Neural cell (in vitro differentiated cells): ENCODE measurements around the gene KLF13. TPM values are rescaled to one million over a fixed set of nuclear protein-coding genes. Genes with fewer than 3 reads are reported as not detected.

ENCODE experiments used
- H2AFZ ChIP-seq: fragments of 200-600, 300-800 bp; sonication (generic), shearing (Covaris generic); 2 replicates; pipeline ENCODE4 v1.6.0; 2014; ENCODE audit warnings: low read depth, mild to moderate bottlenecking, antibody characterized with exemption, low read length, moderate library complexity
- H3F3A ChIP-seq: fragments of 200-600 bp; shearing (Covaris generic); 2 replicates; pipeline ENCODE4 v1.6.1; 2016; ENCODE audit warnings: mild to moderate bottlenecking, moderate library complexity, mixed read lengths, antibody characterized with exemption, low read length; ENCODE audit not compliant: insufficient read depth, poor library complexity, severe bottlenecking
- H3K27ac ChIP-seq: fragments of 200-600, 300-800 bp; sonication (generic), shearing (Covaris generic); 2 replicates; pipeline ENCODE4 v1.5.1; 2014; ENCODE audit warnings: mild to moderate bottlenecking, low read length, moderate library complexity
- H3K27me3 ChIP-seq: fragments of 300-800, 200-600 bp; sonication (generic), shearing (Covaris generic); 2 replicates; pipeline ENCODE4 v1.6.0; 2014; ENCODE audit warnings: mild to moderate bottlenecking, low read depth, low read length, moderate library complexity; ENCODE audit not compliant: insufficient read depth
- H3K36me3 ChIP-seq: fragments of 300-800, 200-600 bp; sonication (generic), shearing (Covaris generic); 2 replicates; pipeline ENCODE4 v1.5.1; 2014; ENCODE audit warnings: mild to moderate bottlenecking, antibody characterized with exemption, low read length, moderate library complexity; ENCODE audit not compliant: insufficient read depth
- H3K4me2 ChIP-seq: fragments of 300-800, 200-600 bp; sonication (generic), shearing (Covaris generic); 2 replicates; pipeline ENCODE4 v1.6.0; 2014; ENCODE audit warnings: mild to moderate bottlenecking, low read length
- H3K4me3 ChIP-seq: fragments of 300-800, 200-600 bp; sonication (generic), shearing (Covaris generic); 2 replicates; pipeline ENCODE4 v1.5.1; 2014; ENCODE audit warnings: mild to moderate bottlenecking, low read length, moderate library complexity
- H3K79me2 ChIP-seq: fragments of 200-600 bp; shearing (Covaris generic); replicated peaks from 2 replicates; pipeline ENCODE4 v1.6.0; 2014; ENCODE audit warnings: mild to moderate bottlenecking, low read length, moderate library complexity; ENCODE audit not compliant: insufficient read depth
- H3K9ac ChIP-seq: fragments of 300-800, 200-600 bp; sonication (generic), shearing (Covaris generic); 2 replicates; pipeline ENCODE4 v1.6.1; 2016; ENCODE audit warnings: mild to moderate bottlenecking, low read length, mixed read lengths
- H3K9me2 ChIP-seq: fragments of 200-600 bp; shearing (Covaris generic); 2 replicates; pipeline ENCODE4 v1.6.1; 2016; ENCODE audit warnings: mild to moderate bottlenecking, low read length, mixed read lengths; ENCODE audit not compliant: insufficient read depth
- H3K9me3 ChIP-seq: fragments of 200-600, 300-800 bp; sonication (generic), shearing (Covaris generic); 2 replicates; pipeline ENCODE4 v1.6.1; 2016; ENCODE audit warnings: mild to moderate bottlenecking, mixed run types, low read length, moderate library complexity, mixed read lengths
- H4K20me1 ChIP-seq: fragments of 200-600 bp; shearing (Covaris generic); 2 replicates; pipeline ENCODE4 v1.6.1; 2016; ENCODE audit warnings: mild to moderate bottlenecking, mixed run types; ENCODE audit not compliant: insufficient read depth
- CTCF ChIP-seq: fragments of 450-650 bp; IDR thresholded peaks from 2 replicates; pipeline ENCODE4 v1.5.1; 2014; ENCODE audit warnings: antibody characterized with exemption, mild to moderate bottlenecking, moderate library complexity; ENCODE audit not compliant: poor library complexity, severe bottlenecking
- EP300 ChIP-seq: fragments of 450-650 bp; conservative IDR thresholded peaks from 2 replicates; pipeline ENCODE4 v1.6.1; 2014; ENCODE audit warnings: antibody characterized with exemption, mild to moderate bottlenecking, moderate library complexity; ENCODE audit not compliant: poor library complexity, severe bottlenecking
- EZH2 ChIP-seq: fragments of 200-600, 300-800 bp; shearing (Covaris generic), sonication (generic); IDR thresholded peaks from 2 replicates; pipeline ENCODE4 v1.6.1; 2014; ENCODE audit warnings: antibody characterized with exemption, low read length, borderline replicate concordance, mild to moderate bottlenecking; ENCODE audit not compliant: insufficient read depth, poor library complexity, severe bottlenecking
- MXI1 ChIP-seq: fragments of 450-650 bp; conservative IDR thresholded peaks from 2 replicates; pipeline ENCODE4 v1.6.1; 2014; ENCODE audit warnings: antibody characterized with exemption, mild to moderate bottlenecking; ENCODE audit not compliant: poor library complexity, severe bottlenecking
- POLR2AphosphoS5 ChIP-seq: IDR thresholded peaks from 2 replicates; pipeline ENCODE4 v1.6.1; 2012
- RAD21 ChIP-seq: fragments of 450-650 bp; conservative IDR thresholded peaks from 2 replicates; pipeline ENCODE4 v1.6.1; 2014; ENCODE audit warnings: antibody characterized with exemption, mild to moderate bottlenecking, moderate library complexity
- REST ChIP-seq: IDR thresholded peaks from 2 replicates; pipeline ENCODE4 v1.6.1; 2012; ENCODE audit warnings: borderline replicate concordance
- SMC3 ChIP-seq: fragments of 450-650 bp; conservative IDR thresholded peaks from 2 replicates; pipeline ENCODE4 v1.6.1; 2014; ENCODE audit warnings: antibody characterized with exemption, mild to moderate bottlenecking, moderate library complexity; ENCODE audit not compliant: poor library complexity
- TAF1 ChIP-seq: IDR thresholded peaks from 2 replicates; pipeline ENCODE4 v1.6.1; 2012; ENCODE audit warnings: low read depth
- polyA plus RNA-seq: library from polyadenylated mRNA; depleted of rRNA; stranded (reverse); fragments of >200 nt; gene quantifications from 2 replicates; pipeline ENCODE4 v1.2.3, GENCODE V29; 2014

The KLF13 gene
- polyA plus RNA-seq, 1 donor from 2014 or later = 17.0 TPM

- Histone ChIP-seq H3K9me2 (no peaks in the 10 kb centered on the region), H3K9me3 (no peaks in the 10 kb centered on the region), H3K36me3 (no peaks in the 10 kb centered on the region), H3K4me3 (no peak overlapping the region), H3F3A (no peaks in the 10 kb centered on the region), H3K27me3 (no peaks in the 10 kb centered on the region), H3K9ac (no peak overlapping the region), H4K20me1 (no peaks in the 10 kb centered on the region), H3K4me2 (no peak overlapping the region), H3K79me2 (no peaks in the 10 kb centered on the region), H3K27ac (no peak overlapping the region), H2AFZ (no peak overlapping the region)
- TF ChIP-seq REST (no peak), RAD21 (no peak), CTCF (no peak), EP300 (no peak), SMC3 (no peak), EZH2 (no peak), TAF1 (no peak), POLR2AphosphoS5 (no peak), MXI1 (no peak)
These were observed 56.0 kb downstream of the KLF13 start for GRCh38 chr15:31382713-31383045.

GRCh38 chr15:31383139-31383538 is 56.5 kb downstream of the KLF13 start:
- no peaks in the 10 kb centered on the region for H3K36me3 ChIP-seq

More at GRCh38 chr15:31383139-31383538, 56.5 kb downstream of the KLF13 start:
- no peaks in the 10 kb centered on the region for H3K9me2 ChIP-seq
- no peak overlapping the region for H3K27ac ChIP-seq
- no peaks in the 10 kb centered on the region for H3K9me3 ChIP-seq
- no peak overlapping the region for H3K9ac ChIP-seq
- H3K4me2 ChIP-seq = no peak overlapping the region
- H3K4me3 ChIP-seq = no peak overlapping the region
- H2AFZ ChIP-seq = no peak overlapping the region
- TF ChIP-seq POLR2AphosphoS5 = no peak
- TF ChIP-seq EP300 = no peak
- no peak for TF ChIP-seq MXI1
- TF ChIP-seq TAF1 = no peak
- TF ChIP-seq EZH2 = no peak
- no peak for TF ChIP-seq CTCF
- no peak for TF ChIP-seq REST
- no peak for TF ChIP-seq SMC3
- no peak for TF ChIP-seq RAD21
- no peaks in the 10 kb centered on the region for H3F3A ChIP-seq
- no peaks in the 10 kb centered on the region for H3K79me2 ChIP-seq
- H3K27me3 ChIP-seq = no peaks in the 10 kb centered on the region
- no peaks in the 10 kb centered on the region for H4K20me1 ChIP-seq
